Mammary epithelial cell (primary cell): ENCODE measurements around the gene LRP1.

Experiments
- EZH2 ChIP-seq: IDR thresholded peaks from 2 replicates; pipeline ENCODE4 v1.6.1; 2012; ENCODE audit warnings: low read length, inconsistent platforms, borderline replicate concordance
- TF ChIP-seq, protein P1 (sequence below), 2 donors: IDR thresholded peaks in 1 of 2; conservative IDR thresholded peaks in 1 of 2; 2 replicates each; pipeline ENCODE4 v1.5.1; 2011 to 2012; ENCODE audit warnings: inconsistent platforms in 2 of 2, low read length in 2 of 2, mild to moderate bottlenecking in 2 of 2, control low read depth in 1 of 2, low read depth in 1 of 2; ENCODE audit not compliant: insufficient read depth in 1 of 2; ENCODE audit errors: extremely low read depth in 1 of 2

DNA sequence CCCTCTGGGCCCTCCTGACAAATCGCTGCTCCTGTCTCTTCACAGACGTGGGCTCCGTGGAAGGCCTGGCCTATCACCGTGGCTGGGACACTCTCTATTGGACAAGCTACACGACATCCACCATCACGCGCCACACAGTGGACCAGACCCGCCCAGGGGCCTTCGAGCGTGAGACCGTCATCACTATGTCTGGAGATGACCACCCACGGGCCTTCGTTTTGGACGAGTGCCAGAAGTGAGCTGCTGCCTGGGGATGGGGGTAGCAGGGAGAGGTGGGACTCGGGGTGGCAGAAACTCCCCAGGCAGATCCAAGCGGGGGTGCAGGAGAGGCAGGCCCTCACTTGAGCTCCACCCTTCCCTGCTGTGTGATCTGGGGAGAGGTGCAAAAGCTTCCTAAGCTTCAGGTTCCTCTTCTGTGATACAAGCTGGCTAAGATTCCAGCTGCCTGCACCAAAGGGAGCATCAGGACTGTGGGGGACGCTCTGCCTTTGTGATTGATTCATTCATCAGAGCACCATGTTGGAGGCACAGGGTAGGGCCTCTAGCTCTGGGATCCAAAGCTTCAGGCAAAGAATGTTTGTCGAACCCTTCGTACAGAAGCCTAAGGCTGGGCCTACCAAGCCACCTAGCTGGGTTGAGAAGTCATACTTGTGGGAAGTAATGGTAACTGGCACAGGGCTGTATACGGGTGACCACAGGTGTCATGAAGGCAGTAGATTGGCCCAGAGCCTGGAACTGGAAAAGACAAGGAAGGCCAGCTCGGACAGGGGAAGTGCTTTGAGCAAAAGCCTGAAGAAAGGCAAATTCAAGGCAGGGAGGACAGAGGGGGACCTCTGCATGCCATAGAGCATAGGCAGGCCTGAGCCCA is 59.2 kb downstream of the LRP1 start:
- TF ChIP-seq, protein P1, sequence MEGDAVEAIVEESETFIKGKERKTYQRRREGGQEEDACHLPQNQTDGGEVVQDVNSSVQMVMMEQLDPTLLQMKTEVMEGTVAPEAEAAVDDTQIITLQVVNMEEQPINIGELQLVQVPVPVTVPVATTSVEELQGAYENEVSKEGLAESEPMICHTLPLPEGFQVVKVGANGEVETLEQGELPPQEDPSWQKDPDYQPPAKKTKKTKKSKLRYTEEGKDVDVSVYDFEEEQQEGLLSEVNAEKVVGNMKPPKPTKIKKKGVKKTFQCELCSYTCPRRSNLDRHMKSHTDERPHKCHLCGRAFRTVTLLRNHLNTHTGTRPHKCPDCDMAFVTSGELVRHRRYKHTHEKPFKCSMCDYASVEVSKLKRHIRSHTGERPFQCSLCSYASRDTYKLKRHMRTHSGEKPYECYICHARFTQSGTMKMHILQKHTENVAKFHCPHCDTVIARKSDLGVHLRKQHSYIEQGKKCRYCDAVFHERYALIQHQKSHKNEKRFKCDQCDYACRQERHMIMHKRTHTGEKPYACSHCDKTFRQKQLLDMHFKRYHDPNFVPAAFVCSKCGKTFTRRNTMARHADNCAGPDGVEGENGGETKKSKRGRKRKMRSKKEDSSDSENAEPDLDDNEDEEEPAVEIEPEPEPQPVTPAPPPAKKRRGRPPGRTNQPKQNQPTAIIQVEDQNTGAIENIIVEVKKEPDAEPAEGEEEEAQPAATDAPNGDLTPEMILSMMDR (conservative IDR thresholded peaks at IDR 0.05 in 1 of 2, IDR thresholded peaks at IDR 0.05 in 1 of 2; ENCODE audit: extremely low read depth in 1 of 2, insufficient read depth in 1 of 2, low read depth in 1 of 2, low read length in 2 of 2): no peak
- TF ChIP-seq EZH2: no peak
